ENCODE measurements around the gene NOL12. TPM values are rescaled to one million over a fixed set of nuclear protein-coding genes. Genes with fewer than 3 reads are reported as not detected.

Gene NOL12
- total RNA-seq, 1 donor from 2014 or later = 12.1 TPM

DNA sequence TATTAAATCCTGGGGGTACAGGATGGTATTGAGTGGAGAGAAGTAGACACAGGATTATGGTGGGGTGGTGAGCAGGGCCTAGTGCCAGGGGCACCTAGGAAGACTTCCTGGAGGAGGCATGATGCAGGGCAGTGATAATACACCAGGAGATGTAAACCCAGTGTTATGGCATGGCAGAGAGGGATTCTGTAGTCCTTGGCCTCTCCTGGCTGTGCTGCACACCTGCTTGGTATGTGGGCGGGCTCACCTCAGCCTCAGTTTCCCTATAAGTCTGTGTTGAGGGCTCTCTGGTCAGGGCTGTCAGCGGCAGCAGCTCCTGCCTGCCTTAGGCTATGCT is 25.5 kb upstream of the NOL12 start:
- no peaks in the 10 kb centered on the region for H3K27me3 Mint-ChIP-seq (ENCODE audit: low read depth)
- H3K27ac Mint-ChIP-seq (ENCODE audit: unreplicated experiment) = peak overlapping the region; percentile 93
- no peak for DNase-seq (ENCODE audit: low spot score)
- no peaks in the 10 kb centered on the region for H3K36me3 Mint-ChIP-seq (ENCODE audit: low read depth)
- no peak overlapping the region for H3K4me3 Mint-ChIP-seq (ENCODE audit: unreplicated experiment)
- peaks cover 40% of the 10 kb centered on the region for H3K4me1 Mint-ChIP-seq (ENCODE audit: low read depth)
- no peaks in the 10 kb centered on the region for H3K9me3 Mint-ChIP-seq (ENCODE audit: low read depth)
- no peak for TF ChIP-seq CTCF (IDR thresholded peaks at IDR 0.05)

DNA sequence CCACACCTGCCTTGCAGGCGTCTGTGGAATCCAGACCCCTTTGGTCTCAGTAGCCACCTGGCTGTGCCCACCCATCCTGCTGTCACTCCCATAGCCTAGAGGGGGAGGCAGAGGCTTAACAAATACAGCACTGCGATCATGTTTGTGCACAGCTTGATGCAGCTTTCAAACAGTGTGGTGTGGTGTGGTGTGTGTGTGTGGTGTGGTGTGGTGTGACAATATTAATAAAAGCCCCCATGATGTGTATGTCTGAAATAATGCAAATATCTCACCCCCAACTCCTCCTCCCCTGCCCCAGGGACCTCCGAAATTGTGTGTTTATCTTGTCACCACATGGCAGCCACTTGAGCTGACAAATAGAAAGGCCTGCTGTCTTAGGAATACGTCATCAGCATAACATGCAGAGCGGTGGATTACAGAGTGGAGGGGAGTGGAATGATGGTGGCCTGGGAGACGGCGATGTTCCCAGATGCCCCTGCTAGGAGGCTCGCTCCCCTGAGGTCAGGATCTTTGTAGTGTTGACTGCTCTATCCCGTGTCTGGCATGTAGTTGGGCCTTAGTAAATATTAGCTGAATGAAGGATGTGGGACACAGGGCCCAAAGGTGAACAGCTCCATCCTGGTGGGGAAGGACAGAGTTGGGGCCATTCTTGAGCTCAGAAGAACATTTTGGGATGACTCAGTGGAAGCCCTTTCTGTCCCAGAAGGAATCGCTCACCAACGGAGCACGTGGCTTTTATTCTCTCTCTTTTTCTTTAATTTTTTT is 24.8 kb upstream of the NOL12 start:
- no peaks in the 10 kb centered on the region for H3K27me3 Mint-ChIP-seq (ENCODE audit: low read depth)
- peaks cover 40% of the 10 kb centered on the region for H3K4me1 Mint-ChIP-seq (ENCODE audit: low read depth)
- H3K27ac Mint-ChIP-seq (ENCODE audit: unreplicated experiment) = peak overlapping the region; percentile 93
- H3K9me3 Mint-ChIP-seq (ENCODE audit: low read depth) = no peaks in the 10 kb centered on the region
- H3K36me3 Mint-ChIP-seq (ENCODE audit: low read depth) = peaks cover 3% of the 10 kb centered on the region
- DNase-seq (ENCODE audit: low spot score) = no peak
- peak overlapping the region; percentile 25 for H3K4me3 Mint-ChIP-seq (ENCODE audit: unreplicated experiment)
- TF ChIP-seq CTCF (IDR thresholded peaks at IDR 0.05) = peak; percentile 76

GRCh38 chr22:37662039-37662438 is 24.1 kb upstream of the NOL12 start:
- H3K27me3 Mint-ChIP-seq (ENCODE audit: low read depth) = no peaks in the 10 kb centered on the region
- DNase-seq (ENCODE audit: low spot score) = no peak
- H3K9me3 Mint-ChIP-seq (ENCODE audit: low read depth) = no peaks in the 10 kb centered on the region
- H3K27ac Mint-ChIP-seq (ENCODE audit: unreplicated experiment) = peak overlapping the region; percentile 93
- TF ChIP-seq CTCF (IDR thresholded peaks at IDR 0.05) = no peak
- H3K4me3 Mint-ChIP-seq (ENCODE audit: unreplicated experiment) = no peak overlapping the region
- peaks cover 40% of the 10 kb centered on the region for H3K4me1 Mint-ChIP-seq (ENCODE audit: low read depth)
- H3K36me3 Mint-ChIP-seq (ENCODE audit: low read depth) = peaks cover 3% of the 10 kb centered on the region

GRCh38 chr22:37663521-37664140 is 22.5 kb upstream of the NOL12 start:
- no peak for TF ChIP-seq CTCF (IDR thresholded peaks at IDR 0.05)
- H3K27ac Mint-ChIP-seq (ENCODE audit: unreplicated experiment) = no peak overlapping the region

DNA sequence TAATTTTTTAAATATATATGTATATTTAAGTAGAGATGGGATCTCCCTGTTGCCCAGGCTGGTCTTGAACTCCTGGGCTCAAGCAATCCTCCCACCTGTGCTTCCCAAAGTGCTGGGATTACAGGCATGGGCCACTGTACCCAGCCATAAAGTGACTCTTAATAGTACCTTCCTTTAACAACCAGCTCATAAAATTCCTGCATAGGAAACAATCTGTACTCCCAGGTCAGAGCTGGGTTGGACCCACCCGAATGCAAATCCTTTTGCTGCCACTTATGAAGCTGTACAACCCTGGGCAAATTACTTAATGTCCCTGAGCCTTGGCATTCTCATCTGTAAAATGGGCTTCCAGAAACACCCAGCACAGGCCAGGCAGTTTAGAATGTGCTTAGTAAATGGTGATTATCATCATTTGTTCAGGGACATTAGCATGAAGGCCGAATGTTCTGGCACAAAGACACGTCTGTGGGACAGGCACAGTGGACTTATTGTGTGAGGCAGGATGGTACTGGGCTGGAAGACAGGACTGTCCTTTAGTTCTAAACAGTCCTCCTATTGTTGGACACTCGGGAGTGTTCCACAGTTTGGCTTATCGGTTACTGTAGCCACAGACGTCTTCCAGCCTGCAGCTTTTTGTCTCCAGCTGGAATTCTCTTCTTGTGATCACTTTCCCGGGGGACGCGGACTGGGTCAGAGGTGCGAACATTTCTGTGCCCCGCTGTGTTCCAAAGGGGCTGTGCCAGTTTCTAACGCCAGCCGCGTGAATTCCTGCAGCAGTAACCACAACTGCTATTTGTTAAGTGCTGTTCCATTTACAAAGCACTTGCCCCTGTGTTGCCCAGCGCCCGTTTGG is 21.7 kb upstream of the NOL12 start:
- Mint-ChIP-seq H3K27me3 (ENCODE audit: low read depth) (no peaks in the 10 kb centered on the region), H3K4me1 (ENCODE audit: low read depth) (peaks cover 36% of the 10 kb centered on the region), H3K9me3 (ENCODE audit: low read depth) (no peaks in the 10 kb centered on the region), H3K27ac (ENCODE audit: unreplicated experiment) (no peak overlapping the region), H3K36me3 (ENCODE audit: low read depth) (peaks cover 3% of the 10 kb centered on the region), H3K4me3 (ENCODE audit: unreplicated experiment) (no peak overlapping the region)
- no peak for DNase-seq (ENCODE audit: low spot score)
- no peak for TF ChIP-seq CTCF (IDR thresholded peaks at IDR 0.05)

More at GRCh38 chr22:37663521-37664140, 22.5 kb upstream of the NOL12 start:
- no peak overlapping the region for H3K4me3 Mint-ChIP-seq (ENCODE audit: unreplicated experiment)
- peaks cover 38% of the 10 kb centered on the region for H3K4me1 Mint-ChIP-seq (ENCODE audit: low read depth)
- H3K27me3 Mint-ChIP-seq (ENCODE audit: low read depth) = no peaks in the 10 kb centered on the region
- no peak for DNase-seq (ENCODE audit: low spot score)
- peaks cover 3% of the 10 kb centered on the region for H3K36me3 Mint-ChIP-seq (ENCODE audit: low read depth)
- no peaks in the 10 kb centered on the region for H3K9me3 Mint-ChIP-seq (ENCODE audit: low read depth)
